Measurements from ENCODE around the gene KLHDC8A. TPM values are rescaled to one million over a fixed set of nuclear protein-coding genes. Genes with fewer than 3 reads are reported as not detected.

KLHDC8A gene
- total and polyA plus RNA-seq, 2 donors (not counting 3 experiments of a cell fraction or from before 2014, with no cell fraction given), result not detected

DNA sequence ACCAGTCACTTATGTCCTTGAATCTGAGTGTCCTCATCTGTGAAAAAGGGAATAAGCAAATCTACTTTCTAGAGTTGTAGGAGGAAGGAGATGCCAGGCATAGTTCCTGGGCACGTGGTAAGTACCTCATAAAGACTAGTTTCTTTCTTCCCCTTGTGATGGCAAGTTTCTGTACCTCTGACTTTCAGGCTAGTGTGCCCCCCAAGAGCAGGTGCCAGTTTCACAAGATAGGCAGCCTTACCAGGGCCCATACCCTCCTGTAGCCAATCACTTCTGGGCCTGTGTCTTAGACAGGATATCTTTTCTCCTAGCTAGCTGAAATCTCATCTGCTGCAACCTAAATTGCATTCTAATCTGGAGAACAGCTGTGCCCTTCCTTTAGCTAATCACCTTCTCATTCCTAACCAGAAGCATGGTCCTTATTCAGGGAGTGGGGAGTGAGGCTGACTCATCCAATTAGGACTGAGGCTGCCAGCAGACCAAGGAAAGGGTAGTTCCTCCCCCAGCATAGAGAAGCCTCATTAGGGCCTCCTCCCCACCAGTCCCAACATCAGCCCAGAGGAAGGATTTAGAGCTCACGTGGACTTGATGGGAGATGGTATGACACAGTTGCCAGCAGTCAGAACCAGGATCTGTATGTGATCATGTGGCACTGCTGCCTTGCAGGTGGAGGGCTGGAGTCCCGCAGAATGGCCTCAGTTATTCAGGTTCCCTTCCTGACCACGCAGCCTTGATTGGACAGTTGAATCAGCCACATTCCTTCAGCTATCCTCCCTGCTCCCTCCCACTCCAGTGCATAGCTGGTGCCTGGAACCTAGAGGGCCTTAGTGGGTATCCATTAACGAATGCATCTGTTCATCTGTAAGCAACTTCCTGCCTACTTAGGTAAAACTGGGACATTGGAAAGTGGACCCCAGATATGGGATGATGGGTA, 7.9 kb downstream of the KLHDC8A start:
- BruUV-seq (replicated peaks), result no TSS peak
- no peak for TF ChIP-seq GATA2 (IDR thresholded peaks at IDR 0.05; ENCODE audit: insufficient read depth, insufficient read length, low read depth, low read length)
- TF ChIP-seq, protein P1, sequence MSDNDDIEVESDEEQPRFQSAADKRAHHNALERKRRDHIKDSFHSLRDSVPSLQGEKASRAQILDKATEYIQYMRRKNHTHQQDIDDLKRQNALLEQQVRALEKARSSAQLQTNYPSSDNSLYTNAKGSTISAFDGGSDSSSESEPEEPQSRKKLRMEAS (IDR thresholded peaks at IDR 0.05; ENCODE audit: insufficient read depth, insufficient read length), result no peak
- no peak for TF ChIP-seq FOS (IDR thresholded peaks at IDR 0.05; ENCODE audit: borderline replicate concordance, insufficient read depth, low read length)
- no peak for TF ChIP-seq POLR2A (IDR thresholded peaks at IDR 0.05; ENCODE audit: low read depth, low read length)
- TF ChIP-seq EZH2 (IDR thresholded peaks at IDR 0.05; ENCODE audit: borderline replicate concordance, low read depth, low read length, severe bottlenecking), result no peak
- no peak for TF ChIP-seq POLR2AphosphoS5 (IDR thresholded peaks at IDR 0.05; ENCODE audit: insufficient read depth, low read depth, low read length)
- TF ChIP-seq MYC (IDR thresholded peaks at IDR 0.05; ENCODE audit: low read depth, low read length), result no peak
- TF ChIP-seq, protein P2, sequence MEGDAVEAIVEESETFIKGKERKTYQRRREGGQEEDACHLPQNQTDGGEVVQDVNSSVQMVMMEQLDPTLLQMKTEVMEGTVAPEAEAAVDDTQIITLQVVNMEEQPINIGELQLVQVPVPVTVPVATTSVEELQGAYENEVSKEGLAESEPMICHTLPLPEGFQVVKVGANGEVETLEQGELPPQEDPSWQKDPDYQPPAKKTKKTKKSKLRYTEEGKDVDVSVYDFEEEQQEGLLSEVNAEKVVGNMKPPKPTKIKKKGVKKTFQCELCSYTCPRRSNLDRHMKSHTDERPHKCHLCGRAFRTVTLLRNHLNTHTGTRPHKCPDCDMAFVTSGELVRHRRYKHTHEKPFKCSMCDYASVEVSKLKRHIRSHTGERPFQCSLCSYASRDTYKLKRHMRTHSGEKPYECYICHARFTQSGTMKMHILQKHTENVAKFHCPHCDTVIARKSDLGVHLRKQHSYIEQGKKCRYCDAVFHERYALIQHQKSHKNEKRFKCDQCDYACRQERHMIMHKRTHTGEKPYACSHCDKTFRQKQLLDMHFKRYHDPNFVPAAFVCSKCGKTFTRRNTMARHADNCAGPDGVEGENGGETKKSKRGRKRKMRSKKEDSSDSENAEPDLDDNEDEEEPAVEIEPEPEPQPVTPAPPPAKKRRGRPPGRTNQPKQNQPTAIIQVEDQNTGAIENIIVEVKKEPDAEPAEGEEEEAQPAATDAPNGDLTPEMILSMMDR (IDR thresholded peaks at IDR 0.05; ENCODE audit: extremely low read depth in 1 of 2, insufficient read depth in 1 of 2, low read depth in 1 of 2, low read length in 2 of 2), result no peak
- TF ChIP-seq JUN (IDR thresholded peaks at IDR 0.05; ENCODE audit: borderline replicate concordance, insufficient read depth, insufficient read length, low read depth), result no peak
- intact Hi-C loops (cut with micrococcal nuclease) (no loop called here), dilution Hi-C loops (cut with MboI; ENCODE audit: extremely low pct_ligation_motif_present, low sequenced_read_pairs) (no loop called here)
- peaks cover 48 to 56% of the 10 kb centered on the region in 2 experiments for H3K27me3 ChIP-seq (ENCODE audit: control insufficient read depth in 2 of 2, insufficient read depth in 2 of 2, low read length in 2 of 2)
- H3K36me3 ChIP-seq (ENCODE audit: control insufficient read depth in 2 of 2, extremely low read depth in 1 of 2, insufficient read depth in 2 of 2, low read length in 2 of 2), result no peaks in the 10 kb centered on the region
- no peaks in the 10 kb centered on the region for H3K9me3 ChIP-seq (replicated peaks; ENCODE audit: control insufficient read depth, insufficient read depth, low read length)
- H3K4me3 ChIP-seq (replicated peaks in 1 of 3; ENCODE audit: insufficient read depth in 1 of 3, low read depth in 1 of 3, low read length in 3 of 3), result no peak overlapping the region
- no peak overlapping the region for H2AFZ ChIP-seq (ENCODE audit: low read depth, low read length)
- H3K9me1 ChIP-seq (replicated peaks; ENCODE audit: control insufficient read depth, extremely low read depth, insufficient read depth, low read length), result no peaks in the 10 kb centered on the region
- CTCF ChIA-PET, result interaction anchor here (0.9 to 4.9 kb wide), 8 partner anchors 11 to 175 kb away, joined by 3 to 24 read pairs (median 4); no protein-coding TSS in a partner anchor
- no peak overlapping the region for H3K9ac ChIP-seq (replicated peaks; ENCODE audit: extremely low read depth, insufficient read depth, low read length)
- H3K27ac ChIP-seq (ENCODE audit: insufficient read depth, low read depth, low read length), result no peak overlapping the region
- no peaks in the 10 kb centered on the region for H3K4me1 ChIP-seq (ENCODE audit: control insufficient read depth, extremely low read depth, insufficient read depth, low read length)
- H3K79me2 ChIP-seq (ENCODE audit: control insufficient read depth, insufficient read depth, low read length), result no peaks in the 10 kb centered on the region
- no peak overlapping the region for H3K4me2 ChIP-seq (ENCODE audit: insufficient read depth, low read length)
- no peak for FAIRE-seq
- POLR2A ChIA-PET, result no interaction called here
- no peak for DNase-seq (ENCODE audit: low read depth, low spot score)
- H4K20me1 ChIP-seq (replicated peaks; ENCODE audit: control insufficient read depth, extremely low read depth, insufficient read depth, low read length), result no peaks in the 10 kb centered on the region
